Amniotic stem cell (primary cell): ENCODE measurements around the gene PNCK.

ENCODE experiments used
- DNase-seq: peaks from one replicate; lab custom pipeline; 2025; lab: John Stamatoyannopoulos, UW

PNCK gene

DNA sequence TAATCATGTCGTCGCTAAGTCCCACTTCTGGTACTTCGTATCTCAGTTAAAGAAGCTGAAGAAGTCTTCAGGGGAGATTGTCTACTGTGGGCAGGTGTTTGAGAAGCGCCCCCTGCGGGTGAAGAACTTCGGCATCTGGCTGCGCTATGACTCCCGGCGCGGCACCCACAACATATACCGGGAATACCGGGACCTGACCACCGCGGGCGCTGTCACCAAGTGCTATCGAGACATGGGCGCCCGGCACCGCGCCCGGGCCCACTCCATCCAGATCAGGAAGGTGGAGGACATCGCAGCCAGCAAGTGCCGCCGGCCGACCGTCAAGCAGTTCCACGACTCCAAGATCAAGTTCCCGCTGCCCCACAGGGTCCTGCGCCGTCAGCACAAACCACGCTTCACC lies 11.3 kb downstream of the PNCK start:
- DNase-seq: no peak

GRCh38 chrX:153659268-153659667 lies 14.3 kb downstream of the PNCK start:
- DNase-seq: no peak

GRCh38 chrX:153657161-153657560 lies 16.5 kb downstream of the PNCK start:
- no peak for DNase-seq

- no peak for DNase-seq
Observed at GRCh38 chrX:153653556-153653955, 20.1 kb downstream of the PNCK start.

GRCh38 chrX:153651540-153652079 lies 22.0 kb downstream of the PNCK start:
- no peak for DNase-seq

DNA sequence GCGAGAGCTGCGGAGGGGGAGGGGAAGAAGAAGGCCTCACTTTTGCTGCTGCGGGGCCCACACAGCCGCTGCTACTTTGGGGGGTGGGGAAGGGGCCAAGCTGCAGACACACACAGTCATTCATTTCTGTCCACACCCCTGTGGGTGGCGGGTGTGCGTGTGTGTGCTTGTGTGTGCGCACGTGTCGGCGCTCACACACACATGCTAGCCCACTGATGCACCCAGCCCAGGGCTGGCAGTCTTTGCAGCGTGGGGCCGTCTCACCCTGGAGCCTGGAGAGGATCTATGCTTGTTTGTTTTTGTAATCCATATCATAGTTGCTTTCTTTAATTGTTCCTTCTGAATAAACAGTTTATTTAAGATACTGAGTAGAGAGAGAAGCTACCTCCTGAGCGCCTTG lies 22.7 kb downstream of the PNCK start:
- DNase-seq: no peak

DNA sequence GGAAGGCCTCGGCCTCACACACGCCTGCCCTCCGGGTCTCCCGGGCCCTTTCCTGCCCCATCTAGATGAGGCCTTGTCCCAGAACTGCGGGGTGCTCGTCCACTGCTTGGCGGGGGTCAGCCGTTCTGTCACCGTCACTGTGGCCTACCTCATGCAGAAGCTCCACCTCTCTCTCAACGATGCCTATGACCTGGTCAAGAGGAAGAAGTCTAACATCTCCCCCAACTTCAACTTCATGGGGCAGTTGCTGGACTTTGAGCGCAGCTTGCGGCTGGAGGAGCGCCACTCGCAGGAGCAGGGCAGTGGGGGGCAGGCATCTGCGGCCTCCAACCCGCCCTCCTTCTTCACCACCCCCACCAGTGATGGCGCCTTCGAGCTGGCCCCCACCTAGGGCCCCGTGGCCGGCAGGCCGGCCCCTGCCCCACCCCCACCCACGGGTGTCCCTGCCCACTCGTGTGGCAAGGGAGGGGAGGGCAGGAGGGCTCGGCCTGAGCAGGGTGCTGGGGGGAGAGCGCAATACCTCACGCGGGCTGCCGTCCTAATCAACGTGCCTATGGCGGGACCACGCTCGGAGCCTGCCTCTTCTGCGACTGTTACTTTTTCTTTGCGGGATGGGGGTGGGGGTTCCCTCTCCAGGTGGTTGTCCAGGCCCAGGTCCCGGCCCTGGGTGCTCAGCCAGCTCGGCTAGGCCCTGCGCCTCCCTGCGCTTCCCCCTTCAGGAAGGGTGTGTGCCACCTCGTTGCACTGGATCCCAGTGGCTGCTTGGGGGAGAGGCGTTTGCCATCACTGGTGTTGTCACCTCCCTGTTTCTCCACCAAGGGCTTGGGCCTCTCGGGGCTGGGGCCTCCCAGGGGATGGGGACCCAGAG lies 23.5 kb downstream of the PNCK start:
- no peak for DNase-seq

- no peak for DNase-seq
Observed at GRCh38 chrX:153649178-153649914, 24.3 kb downstream of the PNCK start.

DNA sequence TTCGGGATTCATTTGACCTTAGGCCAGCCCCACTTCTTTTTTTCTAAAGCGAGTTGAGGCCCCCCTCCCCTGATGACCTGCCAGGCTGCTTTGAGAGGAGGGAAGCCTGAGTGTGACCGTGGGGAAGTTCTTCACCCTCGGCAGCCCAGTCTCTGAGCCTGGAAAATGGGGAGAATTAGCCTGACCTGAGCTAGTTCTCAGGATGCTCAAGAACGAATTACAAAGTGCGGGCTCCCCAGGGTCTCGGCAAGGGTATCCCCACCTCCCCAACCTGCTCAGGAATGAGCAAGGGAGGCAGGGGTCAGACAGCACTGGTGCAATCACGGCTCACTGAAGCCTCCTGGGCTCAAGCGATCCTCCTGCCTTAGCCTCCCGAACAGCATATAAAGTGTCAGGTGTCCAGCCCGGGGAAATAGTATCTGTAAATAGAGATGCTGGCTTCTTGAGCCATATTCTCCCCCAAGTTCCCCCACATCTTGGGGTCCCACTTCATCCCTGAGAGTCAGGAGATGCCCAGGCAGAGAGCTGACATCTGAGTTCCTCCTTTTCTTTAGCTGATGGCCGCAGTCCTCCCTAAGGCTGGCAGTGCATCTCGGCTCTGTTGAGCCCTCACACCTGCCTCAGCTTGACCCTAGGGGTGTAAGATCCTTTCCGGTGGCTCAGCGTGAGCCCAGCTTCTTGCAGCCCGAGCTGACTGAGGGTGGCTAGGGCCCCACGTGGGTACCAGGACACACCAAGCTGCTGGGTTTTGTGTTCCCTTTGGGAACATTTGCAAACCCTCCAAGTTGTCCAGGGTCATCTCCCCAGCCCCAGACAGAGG lies 25.0 kb downstream of the PNCK start:
- no peak for DNase-seq

GRCh38 chrX:153647461-153648357 lies 25.9 kb downstream of the PNCK start:
- DNase-seq: no peak

GRCh38 chrX:153646620-153647373 lies 26.8 kb downstream of the PNCK start, which contains the start of gene DUSP9:
TSS of gene DUSP9 (plus strand) at chrX:153647203. CDS start at chrX:153647954, 751 bp downstream.
- DNase-seq: no peak

DNA sequence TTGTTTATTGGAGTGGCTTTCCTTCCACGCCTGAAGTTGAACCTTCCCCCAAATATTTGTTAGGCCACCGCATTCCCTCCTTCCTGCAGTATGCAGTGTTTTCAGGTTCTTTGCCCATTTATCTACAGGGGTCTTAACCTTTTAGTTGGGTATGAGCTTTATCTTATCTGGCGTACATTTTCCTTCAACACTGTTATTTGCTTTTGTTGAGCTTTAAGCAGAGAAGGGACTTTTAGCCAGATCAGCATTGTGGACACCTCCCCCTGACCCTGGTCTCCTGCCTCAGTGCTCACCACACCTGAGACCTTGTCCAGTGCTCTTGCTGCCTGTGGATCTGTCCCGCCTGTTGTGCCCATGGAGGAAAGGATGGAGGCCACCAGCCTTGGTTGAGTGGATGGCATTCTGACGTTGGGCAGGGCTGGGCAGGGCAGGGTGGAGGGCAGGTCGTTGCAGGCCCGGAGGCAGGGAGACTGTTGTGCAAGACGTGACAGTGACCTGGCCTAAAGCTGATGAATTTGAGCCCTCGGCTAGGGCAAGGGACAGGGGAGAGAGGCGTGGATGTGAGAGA lies 27.6 kb downstream of the PNCK start:
- no peak for DNase-seq

GRCh38 chrX:153645151-153645550 lies 28.5 kb downstream of the PNCK start:
- no peak for DNase-seq

DNA sequence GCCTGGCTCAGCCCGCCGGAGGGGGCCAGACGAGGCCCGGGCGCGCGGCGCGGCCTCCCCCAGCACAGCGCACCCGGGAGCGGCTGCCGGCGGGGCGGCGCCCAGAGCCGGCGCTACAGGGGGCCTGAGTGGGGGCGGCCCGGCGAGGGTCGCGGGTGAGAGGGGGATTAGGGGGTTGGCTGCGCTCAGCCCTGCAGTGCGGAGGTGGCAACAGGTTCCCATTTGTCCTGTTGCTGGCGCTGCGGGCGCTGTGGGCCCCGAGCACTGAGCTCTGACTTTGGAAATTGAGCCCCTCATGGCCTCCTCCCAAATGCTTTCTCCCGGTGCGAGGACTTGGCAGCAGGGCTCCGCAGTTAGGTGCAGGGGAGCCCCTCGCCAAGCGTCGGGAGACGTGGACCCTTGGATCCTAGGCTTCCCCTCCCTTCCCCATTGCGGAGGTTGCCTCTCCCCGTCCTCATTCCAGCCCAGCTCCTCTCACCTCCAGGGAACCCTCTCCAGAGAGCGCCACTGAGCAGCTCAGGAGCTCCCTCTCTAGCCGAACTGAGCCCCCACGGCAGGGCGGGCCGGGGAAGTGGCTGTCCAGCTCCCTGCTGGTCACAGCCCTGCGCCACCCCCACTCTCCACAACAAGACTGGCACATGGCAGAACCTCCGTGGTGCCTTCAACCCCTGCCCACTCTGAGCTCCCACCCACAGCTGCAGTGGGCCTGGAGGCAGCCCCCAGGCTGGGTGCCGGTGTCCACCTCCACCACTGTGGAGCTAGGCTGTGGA lies 29.1 kb downstream of the PNCK start:
- DNase-seq: no peak

DNA sequence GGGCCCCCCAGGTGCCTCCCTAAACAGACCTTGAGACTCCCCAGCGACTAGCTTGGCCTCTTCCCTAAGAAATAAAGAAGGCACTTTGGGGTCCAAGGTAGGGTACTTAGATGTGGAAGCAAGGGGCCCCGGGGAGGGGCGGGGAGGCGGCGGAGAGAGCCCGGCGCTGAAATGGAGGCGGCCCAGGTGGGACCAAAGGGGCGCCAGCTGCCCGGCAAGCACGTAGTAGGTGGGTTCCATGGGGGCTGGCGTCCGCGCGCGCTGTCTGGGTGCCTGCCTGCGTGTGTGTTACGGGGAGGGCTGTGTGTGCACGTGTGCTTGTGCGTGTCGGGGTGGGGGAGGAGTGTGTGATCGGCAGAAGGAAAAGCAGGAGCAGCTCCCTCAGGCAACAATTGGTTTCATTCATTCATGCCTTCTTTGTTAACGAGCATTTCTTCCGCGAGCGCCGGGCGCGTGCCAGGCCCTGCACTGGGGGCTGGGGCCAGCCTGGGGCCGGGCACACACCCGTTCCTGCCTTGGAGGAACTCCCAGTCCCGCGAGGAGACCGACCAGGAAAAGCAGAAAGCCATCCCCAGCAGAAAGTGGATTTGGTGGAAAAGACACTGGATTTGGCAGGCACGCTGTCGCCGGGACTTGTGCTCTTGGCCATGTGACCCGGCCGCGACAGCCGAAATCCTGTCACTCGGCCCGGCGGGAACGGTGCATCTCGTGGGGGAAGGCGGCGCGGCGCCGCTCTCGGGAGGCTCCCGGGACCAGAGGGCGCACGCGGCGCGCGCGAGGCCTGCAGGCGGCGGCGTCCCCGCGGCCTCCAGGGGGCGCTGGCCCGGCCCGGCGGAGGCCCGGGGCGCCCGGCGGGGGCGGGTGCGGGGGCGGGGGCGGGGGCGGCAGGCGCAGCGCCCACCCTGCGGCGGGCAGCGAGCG lies 29.9 kb downstream of the PNCK start:
- DNase-seq: no peak

DNA sequence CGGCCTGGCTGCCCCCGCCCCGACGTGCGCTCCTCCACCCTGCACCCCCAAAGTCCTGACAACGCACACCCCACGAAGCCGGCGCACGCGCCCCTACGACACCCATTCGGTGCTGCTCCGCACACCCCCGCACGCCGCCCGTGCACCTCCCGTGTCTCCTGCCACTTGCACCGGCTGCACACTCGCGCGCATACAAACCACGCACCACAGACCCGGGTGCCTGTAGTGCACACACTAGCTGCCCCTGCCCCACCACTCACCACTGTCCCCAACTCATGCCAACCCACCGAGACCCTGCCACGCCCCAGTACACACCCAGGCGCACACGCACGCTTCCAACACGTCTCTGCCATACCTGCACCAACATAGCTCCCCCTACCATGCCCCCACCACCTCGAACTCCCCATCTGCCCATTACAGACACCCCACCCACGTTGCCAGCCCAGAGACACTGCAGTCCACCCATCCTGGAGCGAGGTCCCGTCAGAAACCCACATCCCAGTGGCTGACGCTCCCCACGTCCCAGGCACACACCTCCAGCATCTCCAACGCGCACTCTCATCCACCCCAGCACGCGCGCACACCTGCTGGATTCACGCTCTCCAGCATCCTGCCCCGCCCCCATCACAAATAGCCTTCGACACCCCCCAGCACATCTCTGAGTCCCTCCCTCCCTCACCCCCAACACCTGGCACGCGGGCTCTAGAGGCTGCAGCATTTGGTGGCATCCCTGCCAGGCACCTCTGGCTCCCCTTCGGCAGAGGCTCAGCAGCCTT lies 30.8 kb downstream of the PNCK start:
- DNase-seq: no peak

DNA sequence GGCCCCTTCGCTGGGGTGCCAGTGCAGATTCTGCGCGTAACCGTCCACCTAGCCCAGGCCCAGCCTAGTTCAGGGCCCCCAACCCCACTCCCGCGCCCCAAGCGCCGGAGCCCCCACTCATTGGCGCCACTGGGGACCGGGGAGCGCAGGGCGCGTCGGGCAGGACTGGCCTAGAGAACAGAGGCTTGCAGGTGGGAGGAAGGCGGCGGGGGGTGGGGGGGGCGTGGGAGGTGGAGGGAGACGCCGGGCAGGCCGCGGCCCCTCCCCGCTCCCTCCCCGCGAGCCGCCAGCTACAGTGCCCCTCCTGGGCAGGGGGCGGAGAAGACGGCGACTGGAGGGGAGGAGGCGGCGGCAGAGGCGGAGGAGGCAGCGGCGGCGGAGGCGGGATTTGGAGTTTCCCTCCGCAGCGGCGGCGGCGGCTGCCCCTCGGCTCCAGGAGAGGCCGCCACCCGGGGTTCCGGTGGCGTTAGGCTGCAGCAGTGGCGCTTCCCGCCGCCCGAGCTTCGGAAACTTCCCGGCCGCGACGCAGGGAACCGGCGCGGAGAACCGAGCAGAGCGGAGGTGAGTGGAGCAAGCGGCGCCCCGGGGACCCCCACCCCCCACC lies 31.5 kb downstream of the PNCK start:
- DNase-seq: no peak
